Measurements from ENCODE around the gene CSAD. TPM values are rescaled to one million over a fixed set of nuclear protein-coding genes. Genes with fewer than 3 reads are reported as not detected.
A peak's percentile ranks its signal among the peaks of the same experiment; 100 is the strongest.

Gene CSAD
- total and polyA plus RNA-seq, 3 experiments from 2014 or later: 0.70 to 18.7 (median 15.8) TPM

DNA sequence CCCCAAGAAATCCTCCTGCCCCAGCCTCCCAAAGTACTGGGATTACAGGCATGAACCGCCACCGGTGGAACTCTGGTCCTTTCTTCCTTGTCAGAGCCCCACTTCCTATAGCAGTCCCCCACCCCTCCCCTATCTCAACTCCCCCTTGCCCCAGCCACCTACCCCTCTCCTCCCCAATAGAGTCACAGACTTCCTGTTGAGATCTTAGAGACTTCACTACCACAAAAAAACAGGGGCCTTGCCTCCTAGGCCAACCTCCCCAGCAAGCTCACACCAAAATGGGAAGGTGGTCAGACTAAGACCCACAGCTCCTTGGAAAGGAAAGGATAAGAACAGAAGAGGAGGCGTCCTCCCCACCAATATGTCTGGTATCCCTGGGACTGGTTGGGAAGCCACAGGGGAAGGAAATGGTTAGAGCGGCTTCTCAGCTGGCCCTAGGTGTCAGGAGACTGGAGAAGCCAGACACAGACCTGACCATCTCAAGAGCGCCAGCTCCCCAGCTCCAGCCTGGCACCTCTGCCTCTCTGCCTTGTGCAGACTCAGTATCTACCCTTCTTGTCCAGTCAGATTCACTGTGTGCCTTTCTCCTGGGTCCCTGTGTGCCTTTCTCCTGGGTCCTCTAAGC is 17.9 kb upstream of the CSAD start:
- H3K36me3 Mint-ChIP-seq: peaks cover 12 to 74% (median 32%) of the 10 kb centered on the region in 3 donors
- peak in 1 of 5 donors; percentile 56 for DNase-seq
- Histone ChIP-seq H3K4me3 (ENCODE audit: low read length) (peak overlapping the region; percentile 32), H3K4me1 (ENCODE audit: insufficient read depth, low read length) (peaks cover 69% of the 10 kb centered on the region), H3K27me3 (ENCODE audit: insufficient read depth, low read length, poor library complexity, severe bottlenecking) (no peaks in the 10 kb centered on the region), H3K9me3 (ENCODE audit: low read length) (no peaks in the 10 kb centered on the region), H3K27ac (ENCODE audit: low read depth, low read length) (no peak overlapping the region), H3K36me3 (ENCODE audit: insufficient read depth, low read length) (peaks cover 46% of the 10 kb centered on the region)
- ChIA-PET CTCF (interaction anchor here (1.1 to 7.2 kb wide), 9 partner anchors 11 to 146 kb away, joined by 3 to 57 read pairs (median 5); partner anchors contain the start of genes AAAS, CSAD and ZNF740), POLR2A (interaction anchor here (0.6 to 2.3 kb wide), 7 partner anchors 8 to 80 kb away, joined by 4 to 6 read pairs (median 4); partner anchors contain the start of gene ITGB7)
- H3K9me3 Mint-ChIP-seq: no peaks in the 10 kb centered on the region
- peaks cover 50 to 69% (median 59%) of the 10 kb centered on the region in 3 donors for H3K4me1 Mint-ChIP-seq
- H3K27ac Mint-ChIP-seq: peak overlapping the region; percentile 25 to 97 (median 85)
- peak overlapping the region; percentile 17 to 86 (median 76) for H3K4me3 Mint-ChIP-seq
- no peaks in the 10 kb centered on the region for H3K27me3 Mint-ChIP-seq

GRCh38 chr12:53197011-53197640 is 16.4 kb upstream of the CSAD start:
- H3K27ac Mint-ChIP-seq: peak overlapping the region in 6 of 8 donors; percentile 15 to 77 (median 64)

DNA sequence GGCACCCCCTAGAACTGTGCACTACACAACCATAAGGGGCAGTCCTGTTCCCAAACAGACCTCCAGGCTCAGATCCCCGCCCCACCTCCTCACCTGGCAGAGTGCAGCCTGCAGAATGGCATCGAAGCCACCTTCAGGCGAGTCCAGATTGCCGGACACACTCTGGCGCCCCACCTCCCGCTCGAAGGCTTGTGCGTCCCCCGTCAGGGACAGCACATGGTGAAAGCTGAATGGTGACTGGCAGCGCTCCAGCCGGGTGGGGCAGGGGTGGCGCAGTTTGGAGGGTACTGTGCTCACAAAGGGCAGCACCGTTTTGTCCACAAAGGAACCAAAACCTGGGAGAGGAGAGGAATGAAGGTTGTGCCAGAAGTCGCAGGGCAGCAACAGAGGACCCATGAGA is 15.8 kb upstream of the CSAD start:
- DNase-seq: no peak
- peaks cover 48% of the 10 kb centered on the region for H3K4me1 ChIP-seq (ENCODE audit: insufficient read depth, low read length)
- H3K27ac Mint-ChIP-seq: peak overlapping the region in 5 of 8 donors; percentile 36 to 77 (median 60)
- peaks cover 12 to 90% (median 36%) of the 10 kb centered on the region in 3 donors for H3K36me3 Mint-ChIP-seq
- no peak overlapping the region for H3K27ac ChIP-seq (ENCODE audit: low read depth, low read length)
- H3K27me3 Mint-ChIP-seq: no peaks in the 10 kb centered on the region
- CTCF ChIA-PET: interaction anchor here (1.0 to 7.2 kb wide), 6 partner anchors 11 to 39 kb away, joined by 3 to 57 read pairs (median 4); partner anchors contain the start of genes CSAD and ZNF740
- peaks cover 67% of the 10 kb centered on the region for H3K36me3 ChIP-seq (ENCODE audit: insufficient read depth, low read length)
- POLR2A ChIA-PET: interaction anchor here (0.6 kb wide), 1 partner anchor 41 kb away, joined by 4 read pairs; no protein-coding TSS in a partner anchor
- no peak overlapping the region for H3K4me3 ChIP-seq (ENCODE audit: low read length)
- no peaks in the 10 kb centered on the region for H3K9me3 ChIP-seq (ENCODE audit: low read length)
- peak overlapping the region in 1 of 7 donors; percentile 35 for H3K4me3 Mint-ChIP-seq
- no peaks in the 10 kb centered on the region for H3K9me3 Mint-ChIP-seq
- H3K27me3 ChIP-seq (ENCODE audit: insufficient read depth, low read length, poor library complexity, severe bottlenecking): no peaks in the 10 kb centered on the region
- peaks cover 44 to 50% (median 44%) of the 10 kb centered on the region in 3 donors for H3K4me1 Mint-ChIP-seq

More at GRCh38 chr12:53197011-53197640, 16.4 kb upstream of the CSAD start:
- Mint-ChIP-seq H3K9me3 (no peaks in the 10 kb centered on the region), H3K27me3 (no peaks in the 10 kb centered on the region), H3K4me3 (peak overlapping the region in 3 of 7 donors; percentile 19 to 59 (median 35)), H3K4me1 (peaks cover 45 to 55% (median 48%) of the 10 kb centered on the region in 3 donors), H3K36me3 (peaks cover 12 to 84% (median 34%) of the 10 kb centered on the region in 3 donors)
- Histone ChIP-seq H3K4me1 (ENCODE audit: insufficient read depth, low read length) (peaks cover 55% of the 10 kb centered on the region), H3K9me3 (ENCODE audit: low read length) (no peaks in the 10 kb centered on the region), H3K4me3 (ENCODE audit: low read length) (no peak overlapping the region), H3K27ac (ENCODE audit: low read depth, low read length) (no peak overlapping the region), H3K27me3 (ENCODE audit: insufficient read depth, low read length, poor library complexity, severe bottlenecking) (no peaks in the 10 kb centered on the region), H3K36me3 (ENCODE audit: insufficient read depth, low read length) (peaks cover 61% of the 10 kb centered on the region)
- ChIA-PET CTCF (interaction anchor here (1.0 to 7.2 kb wide), 6 partner anchors 10 to 91 kb away, joined by 3 to 57 read pairs (median 4); partner anchors contain the start of genes CSAD and ZNF740), POLR2A (interaction anchor here (0.6 to 2.3 kb wide), 3 partner anchors 11 to 42 kb away, joined by 3 to 6 read pairs (median 4); partner anchors contain the start of gene CSAD)
- DNase-seq: no peak

DNA sequence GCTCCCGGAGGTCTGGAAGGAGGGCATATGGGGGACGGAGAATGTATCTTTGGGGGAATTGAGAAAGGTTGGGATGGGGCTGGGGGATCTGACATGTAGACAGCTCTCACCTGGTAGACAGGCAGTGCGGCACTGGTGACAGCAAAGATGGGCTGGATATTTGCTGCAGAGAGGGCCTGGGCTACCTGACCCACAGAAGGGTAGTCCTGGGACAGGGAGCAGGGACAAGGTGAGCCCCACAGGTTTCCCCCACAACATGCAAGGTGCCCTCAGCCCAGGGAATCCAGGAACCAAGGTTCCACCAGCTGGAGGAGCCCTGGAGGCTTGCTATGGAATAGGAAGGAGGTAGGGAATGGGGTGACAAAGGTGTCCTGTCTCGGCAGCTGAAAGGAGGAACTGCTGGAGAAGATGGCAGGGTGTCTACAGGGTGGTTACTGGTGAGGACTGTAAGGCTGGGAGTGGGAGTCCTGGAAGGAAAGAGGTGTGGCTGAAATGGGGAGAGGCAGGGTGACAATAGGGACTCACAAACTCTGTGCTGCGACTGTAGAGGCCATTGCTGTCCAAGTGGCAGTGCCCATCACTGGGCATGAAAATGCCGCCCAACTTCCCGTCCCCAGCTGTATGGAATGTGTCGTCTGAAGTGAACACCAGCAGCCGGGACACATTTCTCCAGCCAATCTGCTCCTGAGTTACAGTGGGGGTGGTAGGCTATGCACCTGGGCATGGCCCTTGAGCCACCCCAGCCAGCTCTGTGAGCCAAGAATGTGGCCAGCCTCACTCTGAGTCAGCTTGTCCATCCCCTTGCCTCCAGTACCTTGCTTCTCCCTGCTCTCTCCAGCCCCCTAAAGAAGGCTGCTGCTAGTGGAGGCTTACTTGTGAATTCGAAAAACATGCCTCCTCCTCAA is 15.0 kb upstream of the CSAD start:
- H3K4me1 ChIP-seq (ENCODE audit: insufficient read depth, low read length): peaks cover 41% of the 10 kb centered on the region
- H3K36me3 Mint-ChIP-seq: peaks cover 12 to 92% (median 31%) of the 10 kb centered on the region in 3 donors
- POLR2A ChIA-PET: no interaction called here

DNA sequence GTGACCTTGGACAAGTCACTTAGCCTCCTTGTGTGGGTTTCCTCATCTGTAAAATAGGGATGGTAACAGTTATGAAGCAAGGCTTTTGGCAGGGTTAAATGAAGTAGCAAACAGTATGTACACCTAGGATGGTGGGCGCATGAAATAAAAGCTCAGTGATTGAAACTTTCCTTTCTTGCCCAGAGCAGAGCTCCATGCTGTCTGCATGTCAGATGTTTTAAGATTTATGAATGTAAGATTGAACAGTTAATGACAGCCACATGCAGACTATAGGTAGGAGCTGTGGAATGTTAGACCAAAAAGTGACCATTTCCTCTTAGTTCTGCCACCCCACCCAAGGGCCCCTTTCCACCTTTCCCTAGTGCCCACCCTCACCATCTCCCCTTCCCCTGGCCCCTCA is 14.2 kb upstream of the CSAD start:
- POLR2A ChIA-PET: interaction anchor here (0.5 kb wide), 1 partner anchor 1585 kb away, joined by 4 read pairs; no protein-coding TSS in a partner anchor
- Histone ChIP-seq H3K9me3 (ENCODE audit: low read length) (no peaks in the 10 kb centered on the region), H3K4me3 (ENCODE audit: low read length) (no peak overlapping the region), H3K4me1 (ENCODE audit: insufficient read depth, low read length) (peaks cover 33% of the 10 kb centered on the region), H3K27me3 (ENCODE audit: insufficient read depth, low read length, poor library complexity, severe bottlenecking) (no peaks in the 10 kb centered on the region), H3K27ac (ENCODE audit: low read depth, low read length) (no peak overlapping the region), H3K36me3 (ENCODE audit: insufficient read depth, low read length) (peaks cover 71% of the 10 kb centered on the region)
- Mint-ChIP-seq H3K27me3 (no peaks in the 10 kb centered on the region), H3K36me3 (peaks cover 12 to 90% (median 30%) of the 10 kb centered on the region in 3 donors), H3K27ac (peak overlapping the region in 6 of 8 donors; percentile 18 to 91 (median 67)), H3K9me3 (no peaks in the 10 kb centered on the region), H3K4me3 (peak overlapping the region in 1 of 7 donors; percentile 35), H3K4me1 (peaks cover 32 to 42% (median 35%) of the 10 kb centered on the region in 3 donors)
- no peak for DNase-seq
- CTCF ChIA-PET: interaction anchor here (0.8 to 1.7 kb wide), 8 partner anchors 8 to 73 kb away, joined by 3 to 7 read pairs (median 4); partner anchors contain the start of gene ESPL1

More for the DNA sequence above, 15.0 kb upstream of the CSAD start:
- Mint-ChIP-seq H3K4me1 (peaks cover 37 to 45% (median 39%) of the 10 kb centered on the region in 3 donors), H3K27ac (peak overlapping the region; percentile 11 to 91 (median 72)), H3K4me3 (peak overlapping the region in 1 of 7 donors; percentile 44), H3K9me3 (no peaks in the 10 kb centered on the region), H3K27me3 (no peaks in the 10 kb centered on the region)
- DNase-seq: no peak
- Histone ChIP-seq H3K36me3 (ENCODE audit: insufficient read depth, low read length) (peaks cover 74% of the 10 kb centered on the region), H3K4me3 (ENCODE audit: low read length) (no peak overlapping the region), H3K27ac (ENCODE audit: low read depth, low read length) (no peak overlapping the region), H3K9me3 (ENCODE audit: low read length) (no peaks in the 10 kb centered on the region), H3K27me3 (ENCODE audit: insufficient read depth, low read length, poor library complexity, severe bottlenecking) (no peaks in the 10 kb centered on the region)
- CTCF ChIA-PET: interaction anchor here (0.8 to 1.7 kb wide), 9 partner anchors 9 to 73 kb away, joined by 3 to 7 read pairs (median 3); partner anchors contain the start of gene ESPL1

GRCh38 chr12:53193985-53194716 is 13.4 kb upstream of the CSAD start:
- Histone ChIP-seq H3K27me3 (ENCODE audit: insufficient read depth, low read length, poor library complexity, severe bottlenecking) (no peaks in the 10 kb centered on the region), H3K4me3 (ENCODE audit: low read length) (no peak overlapping the region), H3K36me3 (ENCODE audit: insufficient read depth, low read length) (peaks cover 67% of the 10 kb centered on the region), H3K4me1 (ENCODE audit: insufficient read depth, low read length) (peaks cover 25% of the 10 kb centered on the region), H3K9me3 (ENCODE audit: low read length) (no peaks in the 10 kb centered on the region), H3K27ac (ENCODE audit: low read depth, low read length) (no peak overlapping the region)
- DNase-seq: no peak
- POLR2A ChIA-PET: interaction anchor here (0.5 to 0.7 kb wide), 2 partner anchors 115 to 1584 kb away, joined by 3 to 4 read pairs; partner anchors contain the start of gene SPRYD3
- Mint-ChIP-seq H3K27ac (peak overlapping the region in 7 of 8 donors; percentile 54 to 80 (median 74)), H3K36me3 (peaks cover 8 to 91% (median 27%) of the 10 kb centered on the region in 3 donors), H3K9me3 (no peaks in the 10 kb centered on the region), H3K4me1 (peaks cover 29 to 40% (median 30%) of the 10 kb centered on the region in 3 donors), H3K27me3 (no peaks in the 10 kb centered on the region), H3K4me3 (no peak overlapping the region)
- CTCF ChIA-PET: interaction anchor here (0.8 to 1.7 kb wide), 2 partner anchors 19 to 34 kb away, joined by 3 to 6 read pairs; no protein-coding TSS in a partner anchor

Measured in CD8-positive, alpha-beta memory T cell (primary cell).